ENCODE measurements around the gene PRXL2A. TPM values are rescaled to one million over a fixed set of nuclear protein-coding genes. Genes with fewer than 3 reads are reported as not detected.
"Not testable (repeated sequence)": the region's sequence is repeated elsewhere in the genome, so short reads cannot be mapped to it uniquely, and the experiment has no call there.

PRXL2A gene
- total RNA-seq (ENCODE audit: insufficient read depth, low replicate concordance): 26.5 TPM

GRCh38 chr10:80408242-80409101 lies at the start of gene PRXL2A:
Gene PRXL2A, plus strand, starts transcription at chr10:80408551. Its CDS starts 11,917 bp downstream, at chr10:80420468.
- DNase-seq (ENCODE audit: low spot score): peak; percentile 81

- not testable (repeated sequence) for DNase-seq (ENCODE audit: low spot score)
Observed at GRCh38 chr10:80358925-80359324, 49.4 kb upstream of the PRXL2A start.

- DNase-seq (ENCODE audit: low spot score): no peak
Observed at GRCh38 chr10:80359644-80360043, 48.7 kb upstream of the PRXL2A start.

- no peak for DNase-seq (ENCODE audit: low spot score)
Observed at GRCh38 chr10:80365510-80365909, 42.8 kb upstream of the PRXL2A start.

GRCh38 chr10:80371467-80371866 lies 36.9 kb upstream of the PRXL2A start:
- no peak for DNase-seq (ENCODE audit: low spot score)

GRCh38 chr10:80372675-80373074 lies 35.7 kb upstream of the PRXL2A start:
- DNase-seq (ENCODE audit: low spot score): no peak

- DNase-seq (ENCODE audit: low spot score): no peak
Observed at GRCh38 chr10:80373502-80373901, 34.8 kb upstream of the PRXL2A start.

- peak; percentile 91 for DNase-seq (ENCODE audit: low spot score)
Observed at GRCh38 chr10:80379701-80380100, 28.6 kb upstream of the PRXL2A start.

GRCh38 chr10:80380185-80380584 lies 28.2 kb upstream of the PRXL2A start:
- peak; percentile 89 for DNase-seq (ENCODE audit: low spot score)

- peak; percentile 50 for DNase-seq (ENCODE audit: low spot score)
Observed at GRCh38 chr10:80382989-80383388, 25.4 kb upstream of the PRXL2A start.

- no peak for DNase-seq (ENCODE audit: low spot score)
Observed at GRCh38 chr10:80390740-80391139, 17.6 kb upstream of the PRXL2A start.

- no peak for DNase-seq (ENCODE audit: low spot score)
Observed at GRCh38 chr10:80392250-80392649, 16.1 kb upstream of the PRXL2A start.

GRCh38 chr10:80394358-80394916 lies 13.9 kb upstream of the PRXL2A start:
- peak; percentile 53 for DNase-seq (ENCODE audit: low spot score)

GRCh38 chr10:80397014-80397413 lies 11.3 kb upstream of the PRXL2A start:
- no peak for DNase-seq (ENCODE audit: low spot score)

- no peak for DNase-seq (ENCODE audit: low spot score)
Observed at GRCh38 chr10:80400136-80400804, 8.1 kb upstream of the PRXL2A start.

GRCh38 chr10:80405035-80405434 lies 3.3 kb upstream of the PRXL2A start:
- DNase-seq (ENCODE audit: low spot score): no peak

GRCh38 chr10:80405626-80406025 lies 2.7 kb upstream of the PRXL2A start:
- DNase-seq (ENCODE audit: low spot score): peak; percentile 79

- no peak for DNase-seq (ENCODE audit: low spot score)
Observed at GRCh38 chr10:80406204-80406603, 2.1 kb upstream of the PRXL2A start.

- peak; percentile 33 for DNase-seq (ENCODE audit: low spot score)
Observed at GRCh38 chr10:80407812-80408241, 524 bp upstream of the PRXL2A start.

- no peak for DNase-seq (ENCODE audit: low spot score)
Observed at GRCh38 chr10:80409121-80409520, 770 bp downstream of the PRXL2A start.

- DNase-seq (ENCODE audit: low spot score): no peak
Observed at GRCh38 chr10:80410122-80410521, 1.8 kb downstream of the PRXL2A start.

- peak; percentile 93 for DNase-seq (ENCODE audit: low spot score)
Observed at GRCh38 chr10:80410578-80411145, 2.3 kb downstream of the PRXL2A start.

Data from umbilical cord (tissue), 2 donors.